GM18867 (cell line): ENCODE measurements around the gene SLC26A3.

Source experiments
- ATAC-seq: cut with Tn5 transposase; IDR thresholded peaks from one replicate; pipeline ENCODE4 v1.9.1; 2021; ENCODE audit warnings: mild to moderate bottlenecking, moderate library complexity; ENCODE audit not compliant: unreplicated experiment

The SLC26A3 gene

GRCh38 chr7:107816011-107816566 lies 13.1 kb upstream of the SLC26A3 start:
- no peak for ATAC-seq

DNA sequence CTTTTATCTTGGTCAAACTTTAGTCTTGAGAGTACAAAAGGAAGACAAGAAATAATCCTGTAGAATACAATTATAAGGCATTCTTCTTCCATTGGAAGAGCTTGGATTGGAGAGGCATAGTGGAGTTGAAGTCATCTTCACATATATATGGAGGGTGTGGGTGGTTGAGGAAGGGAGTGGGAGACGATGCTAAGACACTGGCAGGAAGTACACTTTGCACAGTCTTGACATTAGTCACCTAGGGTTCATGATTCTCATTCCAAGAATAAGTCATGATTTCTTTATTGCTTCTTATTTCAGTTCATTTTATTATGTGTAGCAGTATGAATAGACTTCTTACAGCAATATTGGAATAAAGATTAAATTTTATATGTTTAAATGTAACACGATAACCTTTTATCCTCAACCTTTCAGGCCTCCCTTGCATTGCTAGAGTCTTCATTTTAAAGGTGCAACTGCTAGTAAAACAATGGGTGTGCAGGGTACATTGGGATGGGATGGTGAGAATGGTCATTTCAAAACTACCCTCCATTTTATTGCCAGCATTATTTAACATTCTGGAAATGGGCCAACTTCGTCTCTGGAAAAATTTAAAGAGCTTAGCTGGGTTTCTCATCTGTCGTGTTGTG lies 12.3 kb upstream of the SLC26A3 start:
- no peak for ATAC-seq

GRCh38 chr7:107813524-107813923 lies 10.5 kb upstream of the SLC26A3 start:
- ATAC-seq: no peak

DNA sequence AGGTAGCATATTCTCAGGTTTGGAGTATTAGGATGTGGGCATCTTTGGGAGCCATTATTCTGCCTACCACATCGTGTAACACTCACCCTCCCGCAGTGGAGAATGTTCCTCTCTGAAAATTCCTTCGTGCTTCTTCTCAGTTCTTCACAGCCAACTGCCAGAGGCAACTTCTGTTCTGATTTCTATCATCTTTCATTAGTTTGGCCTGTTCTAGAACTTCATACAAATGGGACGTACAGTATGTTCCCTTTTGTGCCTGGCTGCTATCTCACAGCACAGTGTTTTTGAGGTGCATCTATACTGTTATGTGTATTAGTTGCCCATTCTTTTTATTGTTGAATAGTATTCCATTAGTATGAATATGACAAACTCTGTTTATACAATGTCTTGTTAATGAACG lies 8.9 kb upstream of the SLC26A3 start:
- ATAC-seq: no peak

DNA sequence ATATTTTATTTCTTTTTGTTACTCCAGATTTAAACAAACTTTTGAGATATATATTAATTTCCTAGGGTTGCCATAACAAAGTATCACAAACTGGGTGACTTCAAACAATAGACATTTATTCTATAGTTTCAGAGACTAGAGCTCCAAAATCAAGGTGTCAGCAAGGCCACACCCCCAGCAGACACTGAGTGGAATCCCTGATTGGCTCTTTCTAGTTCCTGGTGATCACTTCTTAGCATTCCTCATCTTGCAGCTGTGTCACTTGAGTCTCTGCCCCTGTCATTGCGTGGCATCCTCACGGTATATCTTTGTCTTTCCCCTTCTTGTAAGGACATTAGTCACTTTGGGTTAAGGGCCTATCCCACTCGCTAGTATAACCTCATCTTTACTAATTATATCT lies 7.6 kb upstream of the SLC26A3 start:
- no peak for ATAC-seq

DNA sequence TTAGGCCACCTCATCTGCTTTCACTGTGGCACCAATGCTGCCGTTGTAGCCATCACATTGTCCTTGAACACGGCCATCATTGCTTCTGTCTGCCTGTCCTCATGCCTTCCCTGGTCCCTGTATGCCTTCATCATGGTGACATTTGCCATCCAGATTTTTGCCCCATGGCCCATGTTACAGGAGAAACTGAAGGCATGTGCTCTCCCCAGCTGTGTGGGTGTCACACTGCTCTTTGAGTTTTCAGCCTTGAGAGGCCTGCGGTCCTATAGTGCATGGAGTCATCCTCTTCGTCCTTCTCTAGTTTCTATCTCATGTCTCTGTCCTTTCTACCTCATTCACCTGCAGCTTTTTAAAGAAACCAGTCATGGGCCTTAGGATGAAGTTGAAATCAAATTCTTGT lies 6.2 kb upstream of the SLC26A3 start:
- ATAC-seq: no peak

GRCh38 chr7:107799647-107800264 lies 3.3 kb downstream of the SLC26A3 start:
- no peak for ATAC-seq

GRCh38 chr7:107792364-107792763 lies 10.7 kb downstream of the SLC26A3 start:
- no peak for ATAC-seq

DNA sequence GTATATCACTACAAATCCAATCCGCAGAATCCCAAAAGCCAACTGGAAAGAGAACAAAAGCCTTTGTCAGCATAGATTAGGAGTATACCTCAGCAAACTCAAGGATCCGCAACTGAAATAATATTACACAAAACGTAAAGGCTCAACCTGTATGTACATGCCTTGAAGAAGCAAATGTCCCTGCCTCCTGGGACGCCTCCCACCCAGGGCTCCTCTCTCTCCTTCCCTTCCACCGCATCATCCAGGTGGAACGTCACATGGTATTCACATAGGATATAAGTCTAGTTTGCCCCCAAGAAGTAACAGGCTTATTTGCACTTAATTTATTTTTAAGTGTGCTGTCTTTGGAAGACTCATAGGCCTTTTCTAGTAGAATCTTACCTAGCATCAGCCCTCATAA lies 13.4 kb downstream of the SLC26A3 start:
- ATAC-seq: no peak

DNA sequence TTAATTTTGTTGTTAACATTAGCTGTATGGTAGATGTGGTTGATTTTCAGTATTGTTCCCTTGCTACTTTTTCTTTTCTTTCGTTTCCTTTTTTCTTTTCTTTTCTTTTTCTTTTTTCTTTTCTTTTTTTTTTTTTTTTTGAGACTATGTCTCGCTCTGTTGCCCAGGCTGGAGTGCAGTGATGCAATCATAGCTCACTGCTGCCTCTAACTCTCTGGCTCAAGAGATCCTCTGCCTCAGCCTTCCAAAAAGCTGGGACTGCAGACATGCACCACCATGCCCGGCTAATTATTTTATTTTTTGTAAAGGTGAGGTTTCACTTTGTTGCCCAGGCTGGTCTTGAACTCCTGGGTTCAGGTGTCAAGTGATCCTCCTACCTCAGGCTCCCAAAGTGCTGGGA lies 14.4 kb downstream of the SLC26A3 start:
- no peak for ATAC-seq

- no peak for ATAC-seq
Measured at GRCh38 chr7:107788216-107788615, 14.8 kb downstream of the SLC26A3 start.

DNA sequence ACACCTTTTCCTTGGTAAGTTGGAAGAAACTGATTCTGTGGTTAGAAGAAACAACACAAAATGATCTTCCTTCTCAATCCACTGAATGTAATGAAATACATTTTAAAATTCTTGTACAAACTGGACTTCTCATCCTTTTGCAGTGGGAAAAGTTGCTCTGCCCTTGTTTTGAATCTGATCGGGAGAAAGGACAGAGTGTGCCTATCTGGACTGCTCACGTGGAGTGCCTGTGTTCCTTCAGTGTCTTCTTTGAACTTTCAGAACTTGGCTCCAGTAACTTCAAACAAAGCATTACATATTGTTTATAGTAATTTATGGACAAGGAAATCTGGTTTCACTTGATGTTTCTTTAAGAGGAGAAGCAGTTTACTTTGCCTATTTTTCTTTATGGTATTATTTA lies 17.1 kb downstream of the SLC26A3 start:
- ATAC-seq: no peak

GRCh38 chr7:107785170-107785569 lies 17.9 kb downstream of the SLC26A3 start:
- no peak for ATAC-seq

DNA sequence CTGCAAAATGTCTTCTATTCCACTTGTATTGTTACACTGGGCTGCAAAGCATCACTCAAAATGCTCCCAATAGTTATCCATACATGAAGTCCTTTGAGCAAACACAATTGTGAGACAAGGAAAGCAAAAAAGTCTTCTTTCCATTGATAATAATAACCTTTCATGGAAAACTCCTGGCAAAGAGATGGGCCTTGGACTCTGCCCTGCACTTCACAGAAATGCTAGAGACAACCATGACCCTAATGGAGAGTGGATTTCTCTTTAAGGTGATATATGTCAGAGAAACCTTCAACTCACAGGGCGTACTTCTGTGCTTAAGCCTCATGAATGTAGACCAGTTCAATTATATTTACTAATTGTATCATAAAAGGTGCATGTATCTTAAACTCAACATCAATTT lies 19.4 kb downstream of the SLC26A3 start:
- no peak for ATAC-seq

- ATAC-seq: no peak
Measured at GRCh38 chr7:107782374-107782773, 20.6 kb downstream of the SLC26A3 start.

DNA sequence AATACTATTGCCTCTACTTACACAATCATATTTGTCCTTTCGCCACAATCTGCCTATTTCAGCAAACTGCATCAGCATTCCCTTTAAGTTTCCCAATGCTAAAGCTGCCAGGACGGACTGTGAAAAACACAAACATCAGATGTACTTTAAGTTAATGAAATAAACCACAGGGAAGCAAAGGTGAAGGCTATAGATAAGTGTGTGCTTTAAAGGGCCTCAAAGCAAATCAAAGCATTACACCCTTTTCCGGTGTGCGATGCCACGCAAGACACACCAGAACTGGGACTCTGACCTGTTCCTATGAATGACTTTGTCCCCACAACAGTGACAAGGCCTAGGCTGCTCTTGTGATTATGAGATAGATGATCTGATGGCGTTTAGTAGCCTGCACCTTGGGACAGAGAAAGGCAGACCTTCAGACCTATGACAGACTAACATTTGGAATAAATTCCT lies 23.4 kb downstream of the SLC26A3 start:
- ATAC-seq: no peak

DNA sequence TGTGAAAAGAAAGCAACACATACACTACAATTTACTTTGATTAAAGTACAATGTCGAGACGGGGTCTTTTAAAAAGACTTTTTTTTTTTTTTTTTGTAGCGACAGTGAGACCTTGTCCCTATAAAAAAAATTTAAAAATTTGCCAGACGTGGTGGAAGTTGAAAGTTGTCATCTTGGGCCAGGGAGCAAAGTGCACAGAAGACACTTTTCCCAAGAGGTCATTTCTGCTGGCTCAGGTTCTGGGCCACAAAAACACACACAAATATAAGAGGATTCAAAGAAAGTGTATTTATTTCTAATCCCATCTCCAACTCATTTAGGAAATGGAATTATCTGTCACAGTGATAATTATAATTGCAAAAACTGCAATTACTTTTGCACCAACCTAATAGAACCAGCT lies 24.7 kb downstream of the SLC26A3 start:
- no peak for ATAC-seq

DNA sequence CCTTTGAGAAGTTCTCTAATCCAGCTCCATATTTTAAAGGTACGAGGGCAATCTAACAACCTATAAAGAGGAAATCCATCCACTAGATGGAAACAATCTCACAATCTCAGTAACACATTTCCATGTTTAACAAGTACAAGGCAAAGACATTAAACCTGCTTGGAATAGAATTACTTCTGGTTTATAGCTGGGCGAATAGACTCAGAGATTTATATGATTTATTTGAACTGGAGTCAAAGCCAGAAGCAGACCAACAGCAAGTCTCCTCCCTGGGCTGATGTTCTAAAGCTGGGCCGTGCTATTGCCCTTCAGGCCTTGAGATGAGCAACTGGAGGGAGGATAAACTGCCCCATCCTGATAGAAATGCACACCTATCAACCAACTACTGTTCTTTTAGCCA lies 25.3 kb downstream of the SLC26A3 start:
- no peak for ATAC-seq

- ATAC-seq: no peak
Measured at GRCh38 chr7:107773027-107773426, 30.0 kb downstream of the SLC26A3 start.

- ATAC-seq: no peak
Measured at GRCh38 chr7:107768263-107768662, 34.8 kb downstream of the SLC26A3 start.

- no peak for ATAC-seq
Measured at GRCh38 chr7:107767391-107767790, 35.6 kb downstream of the SLC26A3 start.

GRCh38 chr7:107758667-107759066 lies 44.4 kb downstream of the SLC26A3 start:
- no peak for ATAC-seq

DNA sequence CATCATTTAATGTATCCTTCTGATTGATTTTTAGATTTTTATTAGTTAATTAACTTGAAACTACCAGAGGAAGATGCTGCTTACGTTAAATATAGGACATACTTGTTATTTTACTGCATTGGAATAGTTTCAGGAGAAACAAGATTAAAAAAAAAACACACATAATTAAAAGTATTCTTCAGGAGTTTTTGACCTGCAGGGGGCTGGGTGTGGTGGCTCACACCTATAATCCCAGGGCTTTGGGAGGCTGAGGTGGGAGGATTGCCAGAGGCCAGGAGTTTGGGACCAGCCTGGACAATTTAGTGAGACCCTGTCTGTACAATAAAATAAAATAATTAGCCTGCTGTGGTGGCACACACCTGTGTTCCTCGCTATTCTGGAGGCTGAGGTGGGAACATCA lies 48.4 kb downstream of the SLC26A3 start:
- no peak for ATAC-seq
